ENCODE results near the gene DMD. TPM values are rescaled to one million over a fixed set of nuclear protein-coding genes. Genes with fewer than 3 reads are reported as not detected.

DMD gene
- total and polyA plus RNA-seq, 2 experiments from 2014 or later: 1.5 to 2.0 TPM

- no peak for TF ChIP-seq EZH2phosphoT487 (IDR thresholded peaks at IDR 0.05; ENCODE audit: insufficient read depth, low read depth)
- Histone ChIP-seq H3K4me3 (no peak overlapping the region), H3K9me2 (ENCODE audit: insufficient read depth) (no peaks in the 10 kb centered on the region), H3K9ac (no peak overlapping the region), H3K79me2 (ENCODE audit: insufficient read depth) (no peaks in the 10 kb centered on the region), H3K36me3 (ENCODE audit: low read depth) (no peaks in the 10 kb centered on the region), H3K9me3 (ENCODE audit: low read depth) (no peaks in the 10 kb centered on the region), H3K27ac (no peak overlapping the region), H2AFZ (no peak overlapping the region), H3K4me1 (ENCODE audit: insufficient read depth) (no peaks in the 10 kb centered on the region), H3F3A (ENCODE audit: insufficient read depth) (no peaks in the 10 kb centered on the region), H3K4me2 (ENCODE audit: unreplicated experiment) (no peak overlapping the region), H3K27me3 (replicated peaks; ENCODE audit: insufficient read depth) (no peaks in the 10 kb centered on the region), H4K20me1 (ENCODE audit: insufficient read depth) (no peaks in the 10 kb centered on the region)
- DNase-seq: no peak
- 2% methylated on average over 5 of the region's 5 CpGs for WGBS, 2 experiments (ENCODE audit: low coverage in 1 of 2, low lambda C conversion rate in 2 of 2, missing lambda C conversion rate in 2 of 2)
- in situ Hi-C loops (cut with MboI): no loop called here
Measured at GRCh38 chrX:32155044-32155638, 1056.2 kb downstream of the DMD start.

- H3K4me3 ChIP-seq: no peak overlapping the region
- DNase-seq: no peak
- H3K79me2 ChIP-seq (ENCODE audit: insufficient read depth): no peaks in the 10 kb centered on the region
- no peaks in the 10 kb centered on the region for H3K9me3 ChIP-seq (ENCODE audit: low read depth)
- H3K27me3 ChIP-seq (replicated peaks; ENCODE audit: insufficient read depth): no peaks in the 10 kb centered on the region
- TF ChIP-seq EZH2 (IDR thresholded peaks at IDR 0.05; ENCODE audit: insufficient read depth, poor library complexity, severe bottlenecking): no peak
- TF ChIP-seq EZH2phosphoT487 (IDR thresholded peaks at IDR 0.05; ENCODE audit: insufficient read depth, low read depth): no peak
- no peak overlapping the region for H3K4me2 ChIP-seq (ENCODE audit: unreplicated experiment)
- H2AFZ ChIP-seq: no peak overlapping the region
- H3K9ac ChIP-seq: no peak overlapping the region
- H3F3A ChIP-seq (ENCODE audit: insufficient read depth): no peaks in the 10 kb centered on the region
- H4K20me1 ChIP-seq (ENCODE audit: insufficient read depth): no peaks in the 10 kb centered on the region
- no peaks in the 10 kb centered on the region for H3K4me1 ChIP-seq (ENCODE audit: insufficient read depth)
- H3K36me3 ChIP-seq (ENCODE audit: low read depth): no peaks in the 10 kb centered on the region
- in situ Hi-C loops (cut with MboI): no loop called here
- H3K27ac ChIP-seq: no peak overlapping the region
- WGBS, 2 experiments (ENCODE audit: low coverage in 1 of 2, low lambda C conversion rate in 2 of 2, missing lambda C conversion rate in 2 of 2): 37 to 41% methylated on average over 4 of the region's 4 CpGs
- H3K9me2 ChIP-seq (ENCODE audit: insufficient read depth): no peaks in the 10 kb centered on the region
Measured at GRCh38 chrX:32153585-32153984, 1057.8 kb downstream of the DMD start.

- no peaks in the 10 kb centered on the region for H3K4me1 ChIP-seq (ENCODE audit: insufficient read depth)
- no peaks in the 10 kb centered on the region for H3K36me3 ChIP-seq (ENCODE audit: low read depth)
- no peak for DNase-seq
- H3K4me3 ChIP-seq: no peak overlapping the region
- no peak overlapping the region for H3K9ac ChIP-seq
- H3K9me3 ChIP-seq (ENCODE audit: low read depth): no peaks in the 10 kb centered on the region
- no peaks in the 10 kb centered on the region for H4K20me1 ChIP-seq (ENCODE audit: insufficient read depth)
- WGBS, 2 experiments (ENCODE audit: low coverage in 1 of 2, low lambda C conversion rate in 2 of 2, missing lambda C conversion rate in 2 of 2): 8 to 13% methylated on average over 6 of the region's 6 CpGs
- no peaks in the 10 kb centered on the region for H3K27me3 ChIP-seq (replicated peaks; ENCODE audit: insufficient read depth)
- H3K9me2 ChIP-seq (ENCODE audit: insufficient read depth): no peaks in the 10 kb centered on the region
- in situ Hi-C loops (cut with MboI): no loop called here
- H3F3A ChIP-seq (ENCODE audit: insufficient read depth): no peaks in the 10 kb centered on the region
- no peak overlapping the region for H3K4me2 ChIP-seq (ENCODE audit: unreplicated experiment)
- H3K79me2 ChIP-seq (ENCODE audit: insufficient read depth): no peaks in the 10 kb centered on the region
- H3K27ac ChIP-seq: no peak overlapping the region
- no peak for TF ChIP-seq EZH2 (IDR thresholded peaks at IDR 0.05; ENCODE audit: insufficient read depth, poor library complexity, severe bottlenecking)
- H2AFZ ChIP-seq: no peak overlapping the region
Measured at GRCh38 chrX:32150141-32150540, 1061.2 kb downstream of the DMD start.

GRCh38 chrX:32141841-32142240 is 1069.5 kb downstream of the DMD start:
- Histone ChIP-seq H3K9me2 (ENCODE audit: insufficient read depth) (no peaks in the 10 kb centered on the region), H3K4me1 (ENCODE audit: insufficient read depth) (no peaks in the 10 kb centered on the region), H3K4me3 (no peak overlapping the region), H3K36me3 (ENCODE audit: low read depth) (no peaks in the 10 kb centered on the region), H3K9ac (no peak overlapping the region), H4K20me1 (ENCODE audit: insufficient read depth) (no peaks in the 10 kb centered on the region), H3K27ac (no peak overlapping the region), H3K27me3 (replicated peaks; ENCODE audit: insufficient read depth) (no peaks in the 10 kb centered on the region), H2AFZ (no peak overlapping the region), H3K9me3 (ENCODE audit: low read depth) (no peaks in the 10 kb centered on the region), H3K4me2 (ENCODE audit: unreplicated experiment) (no peak overlapping the region), H3K79me2 (ENCODE audit: insufficient read depth) (no peaks in the 10 kb centered on the region), H3F3A (ENCODE audit: insufficient read depth) (no peaks in the 10 kb centered on the region)
- TF ChIP-seq EZH2 (IDR thresholded peaks at IDR 0.05; ENCODE audit: insufficient read depth, poor library complexity, severe bottlenecking) (no peak), EZH2phosphoT487 (IDR thresholded peaks at IDR 0.05; ENCODE audit: insufficient read depth, low read depth) (no peak)
- no peak for DNase-seq
- 36 to 46% methylated on average over 5 of the region's 5 CpGs for WGBS, 2 experiments (ENCODE audit: low coverage in 1 of 2, low lambda C conversion rate in 2 of 2, missing lambda C conversion rate in 2 of 2)
- in situ Hi-C loops (cut with MboI): no loop called here

GRCh38 chrX:32139476-32139875 is 1071.9 kb downstream of the DMD start:
- H3K4me2 ChIP-seq (ENCODE audit: unreplicated experiment): no peak overlapping the region
- H3K9ac ChIP-seq: no peak overlapping the region
- no peaks in the 10 kb centered on the region for H3K9me2 ChIP-seq (ENCODE audit: insufficient read depth)
- no peaks in the 10 kb centered on the region for H3K36me3 ChIP-seq (ENCODE audit: low read depth)
- in situ Hi-C loops (cut with MboI): no loop called here
- H3K79me2 ChIP-seq (ENCODE audit: insufficient read depth): no peaks in the 10 kb centered on the region
- H4K20me1 ChIP-seq (ENCODE audit: insufficient read depth): no peaks in the 10 kb centered on the region
- DNase-seq: no peak
- TF ChIP-seq EZH2 (IDR thresholded peaks at IDR 0.05; ENCODE audit: insufficient read depth, poor library complexity, severe bottlenecking): no peak
- H3F3A ChIP-seq (ENCODE audit: insufficient read depth): no peaks in the 10 kb centered on the region
- H3K9me3 ChIP-seq (ENCODE audit: low read depth): no peaks in the 10 kb centered on the region
- H2AFZ ChIP-seq: no peak overlapping the region
- H3K27me3 ChIP-seq (replicated peaks; ENCODE audit: insufficient read depth): no peaks in the 10 kb centered on the region
- H3K4me1 ChIP-seq (ENCODE audit: insufficient read depth): no peaks in the 10 kb centered on the region
- no peak overlapping the region for H3K4me3 ChIP-seq
- no peak overlapping the region for H3K27ac ChIP-seq

Measured in GM23248 (cell line).